HEK293T (cell line): Measurements from ENCODE around the gene TARBP1.

Source experiments
- CTBP1 ChIP-seq: fragments of 450-650 bp; IDR thresholded peaks from 2 replicates; pipeline ENCODE4 v1.6.1; 2016; ENCODE audit warnings: borderline replicate concordance
- ELF4 ChIP-seq: fragments of 450-650 bp; IDR thresholded peaks from 2 replicates; pipeline ENCODE4 v1.6.1; 2017; ENCODE audit warnings: antibody characterized with exemption
- FOXK2 ChIP-seq: fragments of 450-650 bp; IDR thresholded peaks from 2 replicates; pipeline ENCODE4 v1.6.1; 2016; ENCODE audit warnings: mild to moderate bottlenecking
- SP1 ChIP-seq: fragments of 450-650 bp; IDR thresholded peaks from 2 replicates; pipeline ENCODE4 v1.6.1; 2017
- SUZ12 ChIP-seq: fragments of 450-650 bp; IDR thresholded peaks from 2 replicates; pipeline ENCODE4 v1.6.1; 2016; ENCODE audit warnings: mild to moderate bottlenecking
- TARDBP ChIP-seq: fragments of 450-650 bp; IDR thresholded peaks from 2 replicates; pipeline ENCODE4 v1.6.1; 2016
- ZNF384 ChIP-seq: fragments of 450-650 bp; IDR thresholded peaks from 2 replicates; pipeline ENCODE4 v1.6.1; 2016

DNA sequence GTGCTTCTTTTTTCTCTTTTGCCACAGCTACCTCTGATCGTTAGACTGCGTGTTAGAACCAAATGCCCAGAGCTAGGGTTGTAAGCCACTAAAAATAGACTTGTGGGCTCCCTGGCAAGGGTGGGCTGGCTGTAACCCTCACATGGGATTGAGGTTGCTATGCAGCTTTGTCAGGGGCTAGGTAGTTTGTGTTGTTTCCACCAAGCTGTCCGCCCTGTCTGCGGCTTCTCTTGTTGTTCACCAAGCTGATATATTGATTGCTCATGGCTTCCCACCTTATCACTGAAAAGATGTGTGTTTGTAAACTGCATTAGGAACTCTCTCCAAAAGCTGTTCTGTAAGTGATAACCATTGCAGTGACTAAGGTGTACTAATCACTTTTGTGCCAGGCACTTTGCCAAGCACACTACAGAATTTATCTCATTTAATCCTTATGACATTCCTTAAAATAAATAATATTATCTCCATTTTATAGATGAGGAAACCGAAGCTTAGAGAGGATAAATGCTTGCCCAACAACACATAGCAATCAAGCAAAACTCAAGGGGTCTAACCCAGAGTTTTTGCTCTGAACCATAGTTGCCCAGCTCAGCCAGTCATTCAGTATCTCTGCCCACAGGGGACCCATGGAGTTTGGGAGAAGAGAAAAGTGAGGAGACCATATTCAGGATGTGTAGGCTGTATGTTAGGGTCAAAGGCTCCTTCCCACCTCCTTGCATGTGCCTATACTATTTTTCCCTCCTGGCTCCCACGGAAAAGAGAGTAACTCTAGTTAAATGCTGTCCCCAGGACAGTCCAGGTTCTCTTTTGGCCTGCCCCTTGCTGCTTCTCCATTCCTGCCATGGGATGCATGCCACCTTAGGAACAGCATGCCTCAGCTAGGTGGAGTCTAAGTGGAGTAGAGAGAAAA, 42.2 kb upstream of the TARBP1 start:
- TF ChIP-seq ZNF384 (no peak), SP1 (no peak), SUZ12 (no peak), ELF4 (no peak), FOXK2 (no peak), TARDBP (no peak), CTBP1 (no peak)
